DMS153 treated with DMSO at 0.1 percent for 48 hours (cell line): ENCODE data around the gene CNFN.
A peak's percentile ranks its signal among the peaks of the same experiment; 100 is the strongest.

Source experiments
- DNase-seq: peaks from one replicate; lab custom pipeline; 2025; ENCODE audit not compliant: unreplicated experiment; lab: John Stamatoyannopoulos, UW

Gene CNFN

GRCh38 chr19:42375415-42376176, 14.5 kb downstream of the CNFN start:
- no peak for DNase-seq

- no peak for DNase-seq
These were observed 15.2 kb downstream of the CNFN start for GRCh38 chr19:42374826-42375376.

GRCh38 chr19:42370626-42371175, 19.4 kb downstream of the CNFN start:
- DNase-seq, result no peak

GRCh38 chr19:42370068-42370520, 20.0 kb downstream of the CNFN start:
- DNase-seq, result no peak

- no peak for DNase-seq
These were observed 20.5 kb downstream of the CNFN start for GRCh38 chr19:42369433-42370067.

DNA sequence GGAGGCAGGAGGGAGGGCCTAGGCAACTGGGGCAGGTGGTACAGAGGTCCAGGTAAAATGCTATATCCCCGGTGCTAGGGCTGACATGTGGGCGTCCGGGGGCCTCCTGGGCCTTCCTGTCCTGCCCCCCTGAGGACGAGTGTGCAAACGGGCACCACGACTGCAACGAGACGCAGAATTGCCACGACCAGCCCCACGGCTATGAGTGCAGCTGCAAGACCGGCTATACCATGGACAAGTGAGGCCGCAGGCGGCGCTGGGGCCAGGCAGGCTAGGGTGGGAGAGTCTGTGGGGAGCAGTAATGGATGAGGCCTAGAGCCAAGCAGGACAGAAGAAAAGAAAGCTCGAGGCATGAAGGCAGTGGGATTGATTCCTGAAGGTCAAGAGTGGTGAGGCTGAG, 21.3 kb downstream of the CNFN start:
- no peak for DNase-seq

DNA sequence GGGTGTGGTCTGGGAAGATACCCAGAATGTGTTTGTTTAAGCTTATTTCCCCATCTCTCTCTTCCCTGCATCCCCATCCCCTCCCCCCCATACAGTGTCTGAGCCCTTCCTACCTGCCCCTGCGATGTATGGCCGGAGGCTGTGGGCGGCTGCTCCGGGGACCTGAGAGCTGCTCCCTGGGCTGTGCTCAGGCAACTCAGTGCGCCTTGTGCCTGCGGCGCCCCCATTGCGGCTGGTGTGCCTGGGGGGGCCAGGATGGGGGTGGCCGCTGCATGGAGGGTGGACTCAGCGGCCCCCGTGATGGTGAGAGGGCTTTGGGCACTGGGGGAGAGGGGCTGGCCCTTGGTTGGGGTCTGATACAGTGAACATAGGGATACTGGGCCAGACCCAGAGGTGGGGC, 21.7 kb downstream of the CNFN start:
- DNase-seq, result no peak

DNA sequence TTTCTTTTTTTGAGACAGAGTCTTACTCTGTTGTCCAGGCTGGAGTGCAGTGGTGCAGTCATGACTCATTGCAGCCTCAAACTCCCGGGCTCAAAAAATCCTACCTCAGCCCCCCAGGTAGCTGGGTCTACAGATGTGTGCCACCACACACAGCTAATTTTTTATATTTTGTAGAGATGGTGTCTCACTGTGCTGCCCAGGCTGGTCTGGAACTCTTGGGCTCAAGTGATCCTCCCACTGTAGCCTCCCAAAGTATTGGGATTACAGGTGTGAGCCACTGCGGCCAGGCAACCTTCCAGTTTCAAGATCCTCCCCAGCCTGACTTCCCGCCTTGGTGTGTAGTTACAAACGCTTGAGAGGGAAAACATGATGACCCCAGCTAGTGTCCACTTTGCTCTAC, 22.2 kb downstream of the CNFN start:
- DNase-seq, result no peak

GRCh38 chr19:42366673-42367072, 23.4 kb downstream of the CNFN start:
- DNase-seq, result no peak

GRCh38 chr19:42363614-42364346, 26.3 kb downstream of the CNFN start:
- no peak for DNase-seq

DNA sequence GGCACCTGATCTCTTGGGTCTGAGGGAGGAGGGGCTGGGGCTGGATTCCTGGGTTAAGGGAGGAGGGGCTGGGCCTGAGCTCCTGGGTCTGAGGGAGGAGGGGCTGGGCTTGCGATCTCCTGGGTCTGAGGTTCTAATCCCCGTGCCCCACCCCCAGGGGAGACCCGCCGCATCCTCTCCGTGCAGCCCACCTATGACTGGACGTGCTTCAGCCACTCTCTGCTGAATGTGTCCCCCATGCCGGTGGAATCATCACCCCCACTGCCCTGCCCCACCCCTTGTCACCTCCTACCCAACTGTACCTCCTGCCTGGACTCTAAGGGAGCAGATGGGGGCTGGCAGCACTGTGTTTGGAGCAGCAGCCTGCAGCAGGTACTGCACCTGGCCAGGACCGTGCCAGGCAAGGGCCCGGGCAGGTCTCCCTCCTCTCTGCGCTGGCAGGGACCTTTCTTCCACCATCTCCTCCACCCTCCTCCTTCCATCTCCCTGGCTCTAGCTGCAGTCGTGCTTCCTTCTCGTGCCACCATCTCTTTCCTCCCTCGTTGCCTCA, 27.1 kb downstream of the CNFN start:
- no peak for DNase-seq

- no peak for DNase-seq
These were observed 27.8 kb downstream of the CNFN start for GRCh38 chr19:42362342-42362741.

GRCh38 chr19:42361545-42361910, 28.6 kb downstream of the CNFN start:
- DNase-seq, result no peak

GRCh38 chr19:42360787-42361544, 29.1 kb downstream of the CNFN start:
- DNase-seq, result no peak

- no peak for DNase-seq
These were observed 32.8 kb downstream of the CNFN start for GRCh38 chr19:42357290-42357689.

DNA sequence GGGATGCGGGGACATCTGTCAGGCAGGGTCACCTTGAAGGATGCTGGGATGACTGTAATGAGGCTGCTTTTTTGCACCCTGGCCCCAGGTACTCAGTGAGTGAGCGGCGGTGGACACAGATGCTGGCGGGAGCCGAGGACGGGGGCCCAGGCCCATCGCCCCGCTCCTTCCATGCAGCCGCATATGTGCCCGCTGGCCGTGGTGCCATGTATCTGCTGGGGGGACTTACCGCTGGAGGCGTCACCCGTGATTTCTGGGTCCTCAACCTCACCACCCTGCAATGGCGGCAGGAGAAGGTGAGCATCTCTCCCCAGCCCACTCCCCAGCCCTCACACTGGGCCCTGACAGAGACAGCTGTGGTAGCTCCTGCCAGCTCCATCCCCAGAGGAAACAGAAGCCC, 33.4 kb downstream of the CNFN start:
- no peak for DNase-seq

DNA sequence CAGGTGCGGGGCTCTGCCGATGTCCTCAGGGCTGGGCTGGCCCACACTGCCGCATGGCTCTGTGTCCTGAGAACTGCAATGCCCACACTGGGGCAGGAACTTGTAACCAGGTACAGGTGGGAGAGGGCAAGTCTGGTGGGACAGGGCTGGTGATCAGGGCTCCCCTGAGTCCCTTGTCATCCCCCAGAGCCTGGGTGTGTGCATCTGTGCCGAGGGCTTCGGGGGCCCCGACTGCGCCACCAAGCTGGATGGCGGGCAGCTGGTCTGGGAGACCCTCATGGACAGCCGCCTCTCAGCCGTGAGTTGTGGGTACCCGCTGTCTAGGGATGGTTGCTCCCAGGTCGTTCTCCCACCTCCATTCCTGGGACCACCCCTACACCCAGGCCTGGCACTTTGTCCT, 34.2 kb downstream of the CNFN start:
- DNase-seq, result no peak

DNA sequence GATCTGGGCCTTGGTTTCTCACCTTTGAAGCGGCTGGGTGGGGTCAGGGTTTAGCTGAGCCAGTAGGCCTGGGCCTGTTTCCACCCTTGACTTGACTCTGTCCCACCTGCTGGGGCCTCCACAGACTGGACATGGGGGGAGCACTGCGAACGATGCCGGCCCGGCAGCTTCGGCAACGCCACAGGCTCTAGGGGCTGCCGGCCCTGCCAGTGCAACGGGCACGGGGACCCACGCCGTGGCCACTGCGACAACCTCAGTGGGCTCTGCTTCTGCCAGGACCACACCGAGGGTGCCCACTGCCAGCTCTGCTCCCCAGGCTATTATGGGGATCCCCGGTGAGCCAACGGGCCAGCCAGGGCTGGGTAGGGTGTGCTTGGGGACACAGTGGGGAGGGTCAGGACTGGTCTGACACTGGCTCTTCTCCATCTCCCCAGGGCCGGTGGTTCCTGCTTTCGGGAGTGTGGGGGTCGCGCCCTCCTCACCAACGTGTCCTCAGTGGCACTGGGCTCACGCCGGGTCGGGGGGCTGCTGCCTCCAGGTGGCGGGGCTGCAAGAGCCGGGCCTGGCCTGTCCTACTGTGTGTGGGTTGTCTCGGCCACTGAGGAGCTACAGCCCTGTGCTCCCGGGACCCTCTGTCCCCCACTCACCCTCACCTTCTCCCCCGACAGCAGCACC, 36.6 kb downstream of the CNFN start:
- DNase-seq, result no peak

DNA sequence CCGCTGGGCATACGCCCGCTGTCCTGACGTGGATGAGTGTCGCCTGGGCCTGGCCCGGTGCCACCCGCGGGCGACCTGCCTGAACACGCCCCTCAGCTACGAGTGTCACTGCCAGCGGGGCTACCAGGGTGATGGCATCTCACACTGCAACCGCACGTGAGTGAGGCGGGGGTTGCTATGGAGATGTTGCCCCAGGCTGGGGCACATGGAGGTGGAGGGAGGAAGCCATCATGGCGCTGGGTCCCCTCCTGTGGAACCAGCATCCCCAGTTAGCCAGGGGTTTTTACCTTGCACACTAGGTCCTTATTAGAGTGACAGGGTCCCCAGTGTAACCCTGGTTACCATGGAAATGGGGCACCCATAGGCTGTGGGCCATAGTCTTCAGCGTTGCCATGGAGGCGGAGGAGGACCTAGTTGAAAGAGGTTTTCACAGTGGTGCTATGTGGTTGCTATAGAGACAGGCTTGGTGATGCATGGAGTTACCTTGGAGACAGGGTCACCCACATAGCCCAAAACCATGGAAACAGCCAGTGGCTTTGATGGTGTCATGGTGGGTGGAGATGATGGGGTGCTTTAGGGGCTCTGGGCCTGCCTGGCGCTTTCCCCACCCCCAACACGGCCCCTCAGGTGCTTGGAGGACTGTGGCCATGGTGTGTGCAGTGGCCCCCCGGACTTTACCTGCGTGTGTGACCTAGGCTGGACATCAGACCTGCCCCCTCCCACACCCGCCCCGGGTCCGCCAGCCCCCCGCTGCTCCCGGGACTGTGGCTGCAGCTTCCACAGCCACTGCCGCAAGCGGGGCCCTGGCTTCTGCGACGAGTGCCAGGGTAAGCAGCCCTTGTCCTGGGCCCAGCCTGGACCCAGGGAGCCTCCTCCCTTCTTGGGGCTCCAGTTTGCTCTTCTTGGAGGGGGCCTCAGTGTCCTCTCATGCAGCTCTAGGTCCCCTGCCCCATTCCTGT, 37.5 kb downstream of the CNFN start:
- DNase-seq, result peak; percentile 63
